GM10266 (cell line): ENCODE data around the gene NHEJ1.

ENCODE experiments used
- DNase-seq: peaks from one replicate; pipeline ENCODE4 v3.0.0; 2012; ENCODE audit errors: extremely low spot score
- CTCF ChIP-seq: IDR thresholded peaks from 2 replicates; pipeline ENCODE4 v1.5.1; 2012; ENCODE audit warnings: mild to moderate bottlenecking, low read depth; ENCODE audit not compliant: control insufficient read depth, insufficient read depth; ENCODE audit errors: missing control alignments

NHEJ1 gene

GRCh38 chr2:219186754-219187456 is 26.3 kb upstream of the NHEJ1 start:
- no peak for DNase-seq
- TF ChIP-seq CTCF = no peak

- no peak for TF ChIP-seq CTCF
- no peak for DNase-seq
These were observed 23.5 kb upstream of the NHEJ1 start for GRCh38 chr2:219184121-219184520.

- no peak for TF ChIP-seq CTCF
These were observed 22.6 kb upstream of the NHEJ1 start for GRCh38 chr2:219183151-219183772.

GRCh38 chr2:219182331-219183150 is 21.9 kb upstream of the NHEJ1 start:
- DNase-seq = no peak
- no peak for TF ChIP-seq CTCF

More at GRCh38 chr2:219183151-219183772, 22.6 kb upstream of the NHEJ1 start:
- DNase-seq = no peak

GRCh38 chr2:219181531-219181930 is 20.9 kb upstream of the NHEJ1 start:
- no peak for TF ChIP-seq CTCF

GRCh38 chr2:219180961-219181360 is 20.3 kb upstream of the NHEJ1 start:
- no peak for TF ChIP-seq CTCF
- DNase-seq = no peak

More at GRCh38 chr2:219181531-219181930, 20.9 kb upstream of the NHEJ1 start:
- no peak for DNase-seq
